Activated CD4-positive, alpha-beta T cell treated with anti-CD3 and anti-CD28 coated beads for 1 hour (primary cell): ENCODE results near the gene CCDC57.

Experiments used
- DNase-seq: peaks from one replicate; pipeline ENCODE4 v3.0.0-alpha.2; 2020

Gene CCDC57

DNA sequence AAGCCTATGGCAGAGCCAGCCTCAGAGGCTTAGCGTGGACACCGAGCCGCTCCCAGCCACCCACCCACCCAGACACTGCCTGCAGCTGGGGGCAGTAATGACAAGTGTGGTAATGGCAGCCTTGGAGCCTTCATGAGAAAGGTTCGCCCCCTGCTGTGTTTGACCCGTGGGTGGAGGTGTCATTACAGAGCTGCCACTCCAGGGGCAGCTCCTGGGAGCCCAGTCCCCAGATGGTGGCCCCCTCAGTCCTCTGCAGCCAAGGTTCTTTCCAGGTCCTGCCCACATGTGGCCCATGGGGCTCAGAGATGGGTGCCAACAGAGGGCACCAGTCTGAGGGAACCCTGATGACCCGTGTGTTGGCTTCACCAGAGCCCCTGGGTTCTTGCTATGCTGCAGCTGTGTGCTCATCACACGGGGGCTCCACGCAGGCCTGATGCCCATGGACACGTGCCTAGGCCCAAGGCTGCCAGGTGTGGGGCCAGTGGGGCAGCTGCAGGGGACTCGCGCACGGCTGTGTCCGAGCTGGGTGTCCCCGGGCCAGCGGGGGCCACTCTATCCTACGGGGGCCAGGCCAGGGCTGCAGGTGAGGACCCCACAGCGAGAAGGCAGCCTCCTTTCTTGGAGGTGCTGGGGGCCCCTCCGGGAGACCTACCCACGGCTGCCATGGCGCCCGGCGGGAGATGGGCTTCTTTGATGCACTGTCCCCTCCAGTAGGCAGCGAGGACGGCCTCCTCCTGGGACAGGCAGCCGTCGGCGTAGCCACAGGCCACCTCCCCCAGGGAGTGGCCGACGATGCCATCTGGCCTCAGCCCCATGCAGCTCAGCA is 122.7 kb downstream of the CCDC57 start:
- DNase-seq: no peak

- no peak for DNase-seq
These were observed 123.6 kb downstream of the CCDC57 start for GRCh38 chr17:82088838-82089722.

GRCh38 chr17:82087961-82088837 is 124.4 kb downstream of the CCDC57 start:
- DNase-seq: no peak

GRCh38 chr17:82086941-82087906 is 125.4 kb downstream of the CCDC57 start:
- no peak for DNase-seq

DNA sequence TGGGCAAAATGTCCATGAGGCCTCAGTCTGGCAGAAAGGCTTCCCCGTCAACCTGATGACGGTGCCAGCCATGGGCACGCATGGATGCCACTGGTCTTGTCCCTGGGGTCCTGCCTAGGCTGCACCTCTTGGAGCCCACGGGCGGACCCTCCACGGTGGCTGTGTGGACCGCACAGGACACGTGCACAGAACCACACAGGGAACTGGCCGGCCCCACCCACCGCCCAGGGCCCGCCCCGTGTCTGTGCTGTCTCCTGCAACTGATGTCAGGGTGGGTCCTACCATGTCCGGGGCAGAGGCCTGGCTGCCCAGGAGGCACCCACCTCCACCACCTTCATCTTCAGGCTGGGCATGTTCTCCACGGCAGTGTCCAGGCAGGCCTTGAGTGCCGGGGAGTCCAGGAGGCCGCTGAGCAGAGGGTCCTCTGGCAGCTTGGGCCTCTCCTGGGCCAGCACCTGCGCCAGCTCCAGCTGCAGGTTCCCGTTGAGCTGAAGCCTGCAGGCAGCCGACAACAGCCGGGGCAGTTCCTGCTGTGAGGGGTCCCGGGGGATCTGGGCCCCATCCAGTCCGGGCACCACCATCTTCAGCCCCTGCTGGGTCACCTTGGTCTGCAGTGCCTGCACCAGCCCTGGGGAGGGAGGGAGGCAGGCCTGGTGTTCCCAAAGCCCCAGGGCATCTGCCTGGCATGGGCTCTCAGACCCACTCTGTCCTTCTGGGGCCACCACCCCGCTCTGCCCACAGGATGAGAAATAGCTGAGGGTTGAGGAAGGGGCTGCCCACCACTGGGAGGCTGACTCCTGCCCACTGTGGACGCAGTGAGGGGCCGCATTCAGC is 126.5 kb downstream of the CCDC57 start:
- no peak for DNase-seq

DNA sequence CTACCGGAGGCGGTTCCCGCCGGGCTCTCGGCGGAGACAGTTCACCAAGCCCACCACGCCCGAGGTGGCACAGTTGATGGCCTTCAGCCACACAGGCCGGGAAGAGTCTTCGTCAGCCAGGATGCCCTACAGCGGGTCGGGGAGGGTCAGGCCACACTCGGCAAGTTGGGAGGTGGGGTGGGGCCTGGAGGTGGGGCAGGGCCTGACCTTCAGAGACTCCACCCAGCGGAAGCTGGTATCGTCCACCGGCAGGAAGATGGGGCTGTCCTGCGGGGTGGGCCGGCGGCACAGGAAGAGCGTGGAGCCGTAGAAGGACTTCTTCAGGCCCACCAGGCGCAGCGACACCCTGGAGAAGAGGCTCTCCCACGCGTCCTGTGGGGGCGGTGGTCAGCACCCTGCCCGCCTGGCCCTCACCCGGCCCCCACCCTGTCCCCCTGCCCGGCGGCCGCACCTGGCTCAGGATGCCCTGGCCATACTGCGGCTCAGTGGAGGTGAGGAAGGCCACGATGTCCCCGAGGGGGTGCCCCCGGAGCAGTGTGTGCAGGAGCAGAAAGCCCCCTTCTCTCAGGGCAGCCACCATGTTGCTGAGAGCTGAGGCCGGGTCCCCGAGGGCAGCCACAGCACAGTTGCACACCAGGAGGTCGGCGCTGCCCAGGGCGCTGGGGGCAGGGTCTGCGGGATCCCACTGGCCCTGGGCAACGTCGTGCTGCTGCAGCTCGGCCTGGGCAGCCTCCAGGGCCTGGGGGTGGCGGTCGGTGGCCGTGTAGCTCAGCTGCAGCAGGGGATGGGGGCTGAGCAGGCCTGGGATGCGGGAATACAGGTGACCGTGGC is 127.4 kb downstream of the CCDC57 start:
- DNase-seq: no peak

DNA sequence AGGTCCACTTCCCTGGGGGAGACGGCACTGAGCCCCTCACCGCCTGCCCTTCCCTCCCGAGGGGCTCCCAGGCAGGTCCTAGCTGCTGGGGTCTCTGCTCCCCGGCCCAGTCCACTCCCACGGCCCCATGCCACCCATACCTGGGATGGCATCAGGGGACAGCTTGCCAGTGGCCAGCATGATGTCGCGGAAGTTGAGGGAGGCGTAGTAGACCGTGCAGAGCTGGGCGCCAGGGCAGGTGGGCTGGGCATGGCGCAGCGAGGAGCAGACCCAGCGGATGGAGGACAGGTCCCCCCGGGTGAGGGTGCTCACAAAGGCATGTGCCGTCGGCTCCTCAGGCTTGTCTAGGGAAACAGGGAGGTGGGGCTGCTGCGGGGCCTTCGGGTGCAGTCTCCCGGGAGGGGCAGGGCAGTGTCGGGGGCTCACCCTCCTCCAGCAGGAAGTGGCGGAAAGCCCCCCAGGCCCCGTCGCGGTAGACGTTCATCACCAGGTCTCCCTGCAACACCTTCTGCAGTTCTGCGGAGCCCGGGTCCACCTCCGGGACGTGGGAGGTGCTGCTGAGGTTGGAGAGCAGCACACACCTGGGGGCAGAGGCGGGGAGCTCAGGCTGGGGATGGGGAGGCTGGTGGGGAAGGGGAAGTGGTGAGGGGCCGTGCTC is 128.1 kb downstream of the CCDC57 start:
- DNase-seq: no peak

GRCh38 chr17:82083533-82084359 is 128.9 kb downstream of the CCDC57 start:
- no peak for DNase-seq

GRCh38 chr17:82083009-82083408 is 129.6 kb downstream of the CCDC57 start:
- no peak for DNase-seq

GRCh38 chr17:82082456-82082855 is 130.2 kb downstream of the CCDC57 start:
- no peak for DNase-seq

- no peak for DNase-seq
These were observed 130.7 kb downstream of the CCDC57 start for GRCh38 chr17:82081966-82082365.

GRCh38 chr17:82081546-82081945 is 131.1 kb downstream of the CCDC57 start:
- DNase-seq: no peak

DNA sequence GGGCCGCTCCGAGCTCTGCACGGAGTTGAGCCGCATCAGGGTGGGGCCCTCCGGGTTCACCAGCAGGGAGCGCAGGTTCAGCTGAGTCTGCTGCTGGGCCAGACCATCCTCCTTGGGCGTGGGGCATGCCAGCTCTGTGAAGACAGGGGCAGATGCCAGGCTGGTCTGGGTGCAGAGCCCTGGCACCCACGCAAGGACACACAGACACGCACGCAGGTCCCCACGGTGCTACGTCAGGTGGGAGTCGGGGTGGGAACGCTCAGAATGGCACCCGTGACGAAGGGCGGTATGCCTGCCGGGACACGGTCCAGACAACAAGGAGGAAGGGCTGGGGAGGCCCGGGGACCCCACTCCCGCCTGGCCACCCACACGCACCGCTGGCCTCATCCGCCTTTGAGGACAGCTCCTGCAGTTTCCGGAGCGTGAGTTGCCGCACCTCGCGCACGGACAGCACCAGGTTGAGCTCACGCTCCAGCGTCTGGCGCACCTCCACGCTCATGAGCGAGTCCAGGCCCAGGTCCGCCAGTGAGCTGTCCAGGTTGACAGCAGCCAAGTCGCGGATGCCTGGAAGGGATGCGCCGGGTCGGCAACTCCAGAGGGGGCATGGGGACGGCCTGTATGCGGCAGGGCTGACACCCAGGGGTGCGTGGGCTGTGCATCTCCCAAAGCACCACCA is 131.7 kb downstream of the CCDC57 start:
- no peak for DNase-seq

DNA sequence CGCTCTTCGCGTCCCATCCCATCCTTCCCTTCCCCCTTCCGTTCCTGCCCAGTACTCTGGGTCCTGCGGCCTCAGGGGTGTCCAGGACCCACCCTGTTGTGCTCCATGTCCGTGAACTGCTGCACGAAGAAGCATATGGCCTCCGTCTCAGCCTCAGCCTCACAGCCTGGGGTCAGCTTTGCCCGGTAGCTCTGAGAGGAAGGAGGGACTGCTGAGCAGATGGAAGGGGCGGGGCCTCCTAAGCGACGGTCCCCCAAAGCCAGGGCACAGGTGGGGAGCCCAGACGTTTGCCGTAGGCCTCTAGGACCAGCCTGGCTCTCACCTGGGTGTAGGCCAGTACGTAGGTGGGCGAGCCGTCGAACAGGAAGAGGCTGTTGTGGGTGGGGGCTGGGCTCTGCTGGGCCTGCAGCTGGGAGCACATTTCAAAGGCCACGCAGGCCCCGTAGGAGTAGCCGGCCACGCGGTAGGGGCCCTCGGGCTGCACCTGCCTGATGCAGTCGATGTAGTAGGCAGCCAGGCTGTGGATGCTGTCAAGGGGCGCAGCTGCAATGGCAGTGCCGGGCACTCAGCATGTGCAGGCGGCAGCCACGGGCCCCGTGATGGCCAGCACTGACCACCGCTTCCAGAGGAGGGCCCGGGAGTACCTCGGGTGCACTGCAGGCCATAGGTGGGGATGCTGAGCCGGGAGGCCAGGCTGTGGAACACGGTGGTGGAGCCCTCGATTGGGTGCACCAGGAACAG is 132.4 kb downstream of the CCDC57 start:
- DNase-seq: no peak

GRCh38 chr17:82079001-82079677 is 133.5 kb downstream of the CCDC57 start:
- DNase-seq: no peak

- DNase-seq: no peak
These were observed 134.2 kb downstream of the CCDC57 start for GRCh38 chr17:82078433-82078832.
